SK-N-SH (cell line): ENCODE data around the gene DGCR2. TPM values are rescaled to one million over a fixed set of nuclear protein-coding genes. Genes with fewer than 3 reads are reported as not detected.

Source experiments
- CTCF ChIA-PET: fragments of 300-600, 350-600 bp; formaldehyde crosslinking; extraction: SDS; loops from one replicate; lab custom pipeline; 2021; lab: Yijun Ruan, JAX
- POLR2A ChIA-PET: fragments of 350-600 bp; sonication (Branson Sonifier 250); formaldehyde crosslinking; extraction: SDS; loops from one replicate; lab custom pipeline; 2020; ENCODE audit warnings: antibody characterized with exemption, inconsistent platforms; lab: Yijun Ruan, JAX
- DNase-seq: peaks from one replicate; pipeline ENCODE4 v3.0.0; 2012
- H2AFZ ChIP-seq: fragments of 200-600 bp; sonication (generic); 2 replicates; pipeline ENCODE4 v1.8.1; 2016; ENCODE audit warnings: antibody characterized with exemption, mild to moderate bottlenecking, low read depth
- H3F3A ChIP-seq: fragments of 200-600 bp; sonication (generic); replicated peaks from 2 replicates; pipeline ENCODE3; 2016; ENCODE audit warnings: antibody characterized with exemption, mild to moderate bottlenecking; ENCODE audit not compliant: insufficient read depth
- H3K27ac ChIP-seq, 2 experiments: fragments of 200-500 bp in 1 of 2; fragments of 200-600 bp in 1 of 2; sonication (Bioruptor generic) in 1 of 2; sonication (generic), shearing (Covaris generic) in 1 of 2; 2 replicates each; pipeline versions ENCODE4 v1.5.1 to v1.6.1; 2014 to 2016; ENCODE audit warnings: low read depth in 2 of 2, inconsistent platforms in 1 of 2, low read length in 1 of 2, mild to moderate bottlenecking in 1 of 2, mixed read lengths in 1 of 2
- H3K27me3 ChIP-seq: fragments of 200-600 bp; sonication (generic), shearing (Covaris generic); 2 replicates; pipeline ENCODE4 v1.6.1; 2016; ENCODE audit warnings: mixed run types; ENCODE audit not compliant: insufficient read depth
- H3K36me3 ChIP-seq, 2 experiments: fragments of 200-500 bp in 1 of 2; fragments of 200-600 bp in 1 of 2; sonication (Bioruptor generic) in 1 of 2; sonication (generic) in 1 of 2; replicated peaks in 1 of 2; 2 replicates each; pipeline versions ENCODE3 to v1.5.1; 2014 to 2016; ENCODE audit warnings: low read length in 1 of 2, mild to moderate bottlenecking in 1 of 2; ENCODE audit not compliant: insufficient read depth in 2 of 2, control insufficient read depth in 1 of 2
- H3K4me1 ChIP-seq, 2 experiments: fragments of 200-500 bp in 1 of 2; fragments of 200-600 bp in 1 of 2; sonication (Bioruptor generic) in 1 of 2; sonication (generic), shearing (Covaris generic) in 1 of 2; 2 replicates each; pipeline versions ENCODE4 v1.5.1 to v1.6.1; 2014 to 2016; ENCODE audit warnings: low read depth in 1 of 2, low read length in 1 of 2, mixed run types in 1 of 2; ENCODE audit not compliant: insufficient read depth in 2 of 2, control insufficient read depth in 1 of 2
- H3K4me2 ChIP-seq: fragments of 200-600 bp; sonication (generic), shearing (Covaris generic); 2 replicates; pipeline ENCODE4 v1.6.1; 2017; ENCODE audit warnings: mixed run types
- H3K4me3 ChIP-seq, 2 experiments: fragments of 200-500 bp in 1 of 2; fragments of 200-600 bp in 1 of 2; sonication (Bioruptor generic) in 1 of 2; sonication (generic), shearing (Covaris generic) in 1 of 2; 2 replicates each; pipeline versions ENCODE4 v1.5.1 to v1.8.1; 2014 to 2016; ENCODE audit warnings: low read depth in 2 of 2, inconsistent platforms in 1 of 2, low read length in 1 of 2, mild to moderate bottlenecking in 1 of 2, mixed read lengths in 1 of 2, moderate library complexity in 1 of 2
- H3K79me2 ChIP-seq: fragments of 200-600 bp; sonication (generic); 2 replicates; pipeline ENCODE4 v1.8.1; 2017; ENCODE audit warnings: mild to moderate bottlenecking; ENCODE audit not compliant: insufficient read depth
- H3K9ac ChIP-seq: fragments of 200-600 bp; sonication (generic); 2 replicates; pipeline ENCODE4 v1.6.1; 2017; ENCODE audit warnings: mixed run types
- H3K9me2 ChIP-seq: fragments of 200-600 bp; sonication (generic); 2 replicates; pipeline ENCODE4 v1.6.1; 2017; ENCODE audit warnings: mixed run types
- H3K9me3 ChIP-seq: fragments of 200-600 bp; sonication (generic); 2 replicates; pipeline ENCODE4 v1.6.1; 2017; ENCODE audit warnings: mixed run types, mild to moderate bottlenecking, moderate library complexity
- H4K20me1 ChIP-seq: fragments of 200-600 bp; sonication (generic); 2 replicates; pipeline ENCODE4 v1.6.1; 2017; ENCODE audit warnings: mild to moderate bottlenecking, mixed run types; ENCODE audit not compliant: insufficient read depth
- EZH2phosphoT487 ChIP-seq: fragments of 200-600 bp; sonication (generic); IDR thresholded peaks from 2 replicates; pipeline ENCODE4 v1.6.1; 2017; ENCODE audit warnings: low read depth, mixed run types, mild to moderate bottlenecking, antibody characterized with exemption, moderate library complexity, borderline replicate concordance
- FOSL2 ChIP-seq: IDR thresholded peaks from 2 replicates; pipeline ENCODE4 v1.4.0; 2012; ENCODE audit warnings: low read depth, mild to moderate bottlenecking, moderate library complexity, borderline replicate concordance
- FOXJ3 ChIP-seq: sonication (generic); formaldehyde crosslinking; IDR thresholded peaks from 2 replicates; pipeline ENCODE4 v1.5.1; 2020; ENCODE audit warnings: mild to moderate bottlenecking, missing genetic modification reagents
- POLR2AphosphoS5 ChIP-seq: IDR thresholded peaks from 2 replicates; pipeline ENCODE4 v1.6.1; 2012; ENCODE audit warnings: low read depth, low read length
- RCOR1 ChIP-seq: fragments of 150-350 bp; IDR thresholded peaks from 2 replicates; pipeline ENCODE4 v1.6.1; 2017; ENCODE audit warnings: antibody characterized with exemption, low read length
- RFX5 ChIP-seq: IDR thresholded peaks from 2 replicates; pipeline ENCODE4 v1.6.1; 2012; ENCODE audit warnings: mild to moderate bottlenecking, improper control_type of control experiment, low read length
- TAF1 ChIP-seq: IDR thresholded peaks from 2 replicates; pipeline ENCODE4 v1.6.1; 2012; ENCODE audit warnings: low read depth, mild to moderate bottlenecking, low read length, moderate library complexity, borderline replicate concordance
- TEAD4 ChIP-seq: IDR thresholded peaks from 2 replicates; pipeline ENCODE4 v1.4.0; 2012; ENCODE audit warnings: mild to moderate bottlenecking, borderline replicate concordance; ENCODE audit not compliant: insufficient read depth
- YY1 ChIP-seq: IDR thresholded peaks from 2 replicates; pipeline ENCODE4 v1.4.0; 2012; ENCODE audit warnings: low read depth, mild to moderate bottlenecking
- WGBS: methylation state at CpG from one replicate; pipeline ENCODE4 v1.1.6; 2017; ENCODE audit warnings: low lambda C conversion rate; 5-methylcytosine and 5-hydroxymethylcytosine counted together
- polyA plus RNA-seq, 3 experiments: library from polyadenylated mRNA; depleted of rRNA; stranded (reverse); fragments of >200 nt; gene quantifications; 2 replicates each; pipeline ENCODE4 v1.2.3, GENCODE V29; 2012
- TF ChIP-seq, protein P1 (sequence below): fragments of 200-600 bp; sonication (generic); IDR thresholded peaks from 2 replicates; pipeline ENCODE4 v1.6.1; 2017; ENCODE audit warnings: antibody characterized with exemption, mild to moderate bottlenecking, moderate library complexity

Gene DGCR2
- polyA plus RNA-seq, 1 of the 3 experiments (the other 2 are of a cell fraction) = 30.4 TPM

DNA sequence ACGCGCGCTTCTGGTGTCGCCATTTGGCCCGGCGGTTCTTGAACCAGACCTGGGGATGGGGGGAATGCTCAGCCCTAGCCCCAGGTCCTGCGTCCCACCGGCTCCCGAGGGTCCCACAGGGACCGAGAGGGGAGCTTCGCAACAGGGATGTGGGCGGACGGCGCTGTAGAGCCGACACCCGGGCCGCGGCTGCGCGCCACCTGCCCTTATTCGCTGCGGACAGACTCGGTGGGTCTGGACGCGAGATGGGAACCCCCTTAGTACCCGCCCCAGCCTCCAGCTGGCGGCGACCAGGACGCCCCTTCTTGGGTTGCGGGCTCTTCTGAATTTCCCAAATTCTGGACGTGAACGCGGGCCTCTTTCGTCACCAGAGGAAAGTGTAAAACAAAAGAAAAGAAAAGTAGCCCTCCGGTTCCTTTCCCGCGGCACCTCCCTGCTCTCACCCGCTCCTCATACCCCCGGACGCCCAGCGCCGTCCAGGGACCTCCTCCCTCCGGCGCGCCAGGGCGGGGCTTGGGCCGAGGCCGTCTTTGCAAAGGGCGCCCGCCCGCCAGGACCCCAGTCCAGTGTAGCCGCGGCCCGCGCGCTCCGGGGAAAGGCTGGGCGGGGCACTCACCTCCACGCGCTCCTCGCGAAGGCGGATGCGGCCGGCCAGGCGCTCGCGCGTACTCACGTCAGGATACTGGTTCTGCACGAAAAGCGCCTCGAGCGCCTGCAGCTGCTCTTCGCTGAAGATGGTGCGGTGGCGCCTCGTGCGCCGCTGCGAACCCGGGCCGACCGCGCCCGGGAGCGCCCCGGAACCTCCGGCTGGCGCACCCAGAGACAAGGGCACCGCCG lies 27.1 kb upstream of the DGCR2 start:
- POLR2A ChIA-PET = no interaction called here
- peak; percentile 56 for DNase-seq
- H3K9me2 ChIP-seq = no peaks in the 10 kb centered on the region

GRCh38 chr22:19148417-19149046 lies 26.3 kb upstream of the DGCR2 start:
- Histone ChIP-seq H3K4me1 (peaks cover 0 to 5% of the 10 kb centered on the region in 2 experiments; a peak in 2 of 4 replicates), H3K9ac (no peak overlapping the region), H3K9me2 (no peaks in the 10 kb centered on the region), H3K79me2 (peaks cover 9% of the 10 kb centered on the region), H3K4me2 (no peak overlapping the region), H2AFZ (no peak overlapping the region), H3K9me3 (no peaks in the 10 kb centered on the region), H3K27ac (no peak overlapping the region), H4K20me1 (no peaks in the 10 kb centered on the region), H3K27me3 (peaks cover 58% of the 10 kb centered on the region), H3F3A (no peaks in the 10 kb centered on the region), H3K36me3 (no peaks in the 10 kb centered on the region), H3K4me3 (no peak overlapping the region)
- ChIA-PET CTCF (interaction anchor here (0.6 to 0.9 kb wide), 2 partner anchors 9 to 100 kb away, joined by 3 read pairs; no protein-coding TSS in a partner anchor), POLR2A (no interaction called here)
- DNase-seq = no peak
- no peak for TF ChIP-seq RCOR1
- no peak for TF ChIP-seq RFX5
- no peak for TF ChIP-seq FOSL2
- TF ChIP-seq TAF1 = no peak
- no peak for TF ChIP-seq YY1
- TF ChIP-seq TEAD4 = no peak
- TF ChIP-seq FOXJ3 (CRISPR knock-in tag) = no peak
- TF ChIP-seq POLR2AphosphoS5 = no peak
- whole genome bisulfite sequencing = 17% methylated on average over 30 of the region's 33 CpGs

More for the DNA sequence above, 27.1 kb upstream of the DGCR2 start:
- H3K4me1 ChIP-seq = no peaks in the 10 kb centered on the region
- CTCF ChIA-PET = interaction anchor here (0.6 kb wide), 1 partner anchor 8 kb away, joined by 3 read pairs; no protein-coding TSS in a partner anchor
- peaks cover 2% of the 10 kb centered on the region for H3K79me2 ChIP-seq
- H3K27ac ChIP-seq = no peak overlapping the region
- no peak overlapping the region for H3K4me3 ChIP-seq
- TF ChIP-seq, protein P1, sequence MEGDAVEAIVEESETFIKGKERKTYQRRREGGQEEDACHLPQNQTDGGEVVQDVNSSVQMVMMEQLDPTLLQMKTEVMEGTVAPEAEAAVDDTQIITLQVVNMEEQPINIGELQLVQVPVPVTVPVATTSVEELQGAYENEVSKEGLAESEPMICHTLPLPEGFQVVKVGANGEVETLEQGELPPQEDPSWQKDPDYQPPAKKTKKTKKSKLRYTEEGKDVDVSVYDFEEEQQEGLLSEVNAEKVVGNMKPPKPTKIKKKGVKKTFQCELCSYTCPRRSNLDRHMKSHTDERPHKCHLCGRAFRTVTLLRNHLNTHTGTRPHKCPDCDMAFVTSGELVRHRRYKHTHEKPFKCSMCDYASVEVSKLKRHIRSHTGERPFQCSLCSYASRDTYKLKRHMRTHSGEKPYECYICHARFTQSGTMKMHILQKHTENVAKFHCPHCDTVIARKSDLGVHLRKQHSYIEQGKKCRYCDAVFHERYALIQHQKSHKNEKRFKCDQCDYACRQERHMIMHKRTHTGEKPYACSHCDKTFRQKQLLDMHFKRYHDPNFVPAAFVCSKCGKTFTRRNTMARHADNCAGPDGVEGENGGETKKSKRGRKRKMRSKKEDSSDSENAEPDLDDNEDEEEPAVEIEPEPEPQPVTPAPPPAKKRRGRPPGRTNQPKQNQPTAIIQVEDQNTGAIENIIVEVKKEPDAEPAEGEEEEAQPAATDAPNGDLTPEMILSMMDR = no peak
- 0 out of 2 replicates have a peak, but pooled peaks have one; percentile 52 for TF ChIP-seq EZH2phosphoT487
- no peak overlapping the region for H2AFZ ChIP-seq
- no peak overlapping the region for H3K9ac ChIP-seq
- no peak overlapping the region for H3K4me2 ChIP-seq
- peaks cover 61% of the 10 kb centered on the region for H3K27me3 ChIP-seq
- 2% methylated on average over 28 of the region's 92 CpGs for WGBS
- H4K20me1 ChIP-seq = no peaks in the 10 kb centered on the region
- H3K36me3 ChIP-seq = no peaks in the 10 kb centered on the region
- no peaks in the 10 kb centered on the region for H3K9me3 ChIP-seq
- H3F3A ChIP-seq = no peaks in the 10 kb centered on the region
